GM18873 (cell line): ENCODE data around the gene GSTO2.

ENCODE experiments used
- ATAC-seq: cut with Tn5 transposase; IDR thresholded peaks from one replicate; pipeline ENCODE4 v1.9.1; 2021; ENCODE audit warnings: mild to moderate bottlenecking, moderate library complexity, moderate number of reproducible peaks; ENCODE audit not compliant: unreplicated experiment, low FRiP score

The GSTO2 gene

GRCh38 chr10:104336821-104337467 is 68.0 kb downstream of the GSTO2 start:
- no peak for ATAC-seq

- peak; percentile 34 for ATAC-seq
These were observed 68.6 kb downstream of the GSTO2 start for GRCh38 chr10:104337521-104337984.

- peak; percentile 69 for ATAC-seq
These were observed 69.2 kb downstream of the GSTO2 start, which contains the start of gene ITPRIP for GRCh38 chr10:104337985-104338735. TSS of gene ITPRIP (minus strand) at chr10:104338465. CDS start at chr10:104316051, 22,414 bp downstream.

- ATAC-seq = no peak
These were observed 70.6 kb downstream of the GSTO2 start for GRCh38 chr10:104339469-104340110.

- ATAC-seq = no peak
These were observed 71.1 kb downstream of the GSTO2 start for GRCh38 chr10:104340111-104340526.

- ATAC-seq = no peak
These were observed 71.7 kb downstream of the GSTO2 start for GRCh38 chr10:104340641-104341040.

GRCh38 chr10:104342941-104343411 is 74.0 kb downstream of the GSTO2 start:
- ATAC-seq = no peak

- no peak for ATAC-seq
These were observed 75.2 kb downstream of the GSTO2 start for GRCh38 chr10:104344219-104344618.

GRCh38 chr10:104345515-104345914 is 76.5 kb downstream of the GSTO2 start:
- no peak for ATAC-seq

GRCh38 chr10:104345941-104346340 is 77.0 kb downstream of the GSTO2 start:
- ATAC-seq = no peak

GRCh38 chr10:104347295-104348045 is 78.5 kb downstream of the GSTO2 start:
- ATAC-seq = no peak

- ATAC-seq = no peak
These were observed 79.6 kb downstream of the GSTO2 start for GRCh38 chr10:104348601-104349000.

GRCh38 chr10:104349623-104350126 is 80.7 kb downstream of the GSTO2 start:
- no peak for ATAC-seq

- peak; percentile 37 for ATAC-seq
These were observed 81.2 kb downstream of the GSTO2 start for GRCh38 chr10:104350127-104350635.

GRCh38 chr10:104351061-104351702 is 82.2 kb downstream of the GSTO2 start:
- ATAC-seq = no peak

GRCh38 chr10:104351919-104352318 is 82.9 kb downstream of the GSTO2 start:
- ATAC-seq = no peak

- peak; percentile 69 for ATAC-seq
These were observed 84.5 kb downstream of the GSTO2 start, which contains the start of gene CFAP58 for GRCh38 chr10:104353325-104354048. TSS of gene CFAP58 (plus strand) at chr10:104353833. CDS start at chr10:104353898, 65 bp downstream.
